Measurements from ENCODE around the gene RTTN.

GRCh38 chr18:70135604-70136003 lies 69.9 kb downstream of the RTTN start:
- TF ChIP-seq, protein P1, sequence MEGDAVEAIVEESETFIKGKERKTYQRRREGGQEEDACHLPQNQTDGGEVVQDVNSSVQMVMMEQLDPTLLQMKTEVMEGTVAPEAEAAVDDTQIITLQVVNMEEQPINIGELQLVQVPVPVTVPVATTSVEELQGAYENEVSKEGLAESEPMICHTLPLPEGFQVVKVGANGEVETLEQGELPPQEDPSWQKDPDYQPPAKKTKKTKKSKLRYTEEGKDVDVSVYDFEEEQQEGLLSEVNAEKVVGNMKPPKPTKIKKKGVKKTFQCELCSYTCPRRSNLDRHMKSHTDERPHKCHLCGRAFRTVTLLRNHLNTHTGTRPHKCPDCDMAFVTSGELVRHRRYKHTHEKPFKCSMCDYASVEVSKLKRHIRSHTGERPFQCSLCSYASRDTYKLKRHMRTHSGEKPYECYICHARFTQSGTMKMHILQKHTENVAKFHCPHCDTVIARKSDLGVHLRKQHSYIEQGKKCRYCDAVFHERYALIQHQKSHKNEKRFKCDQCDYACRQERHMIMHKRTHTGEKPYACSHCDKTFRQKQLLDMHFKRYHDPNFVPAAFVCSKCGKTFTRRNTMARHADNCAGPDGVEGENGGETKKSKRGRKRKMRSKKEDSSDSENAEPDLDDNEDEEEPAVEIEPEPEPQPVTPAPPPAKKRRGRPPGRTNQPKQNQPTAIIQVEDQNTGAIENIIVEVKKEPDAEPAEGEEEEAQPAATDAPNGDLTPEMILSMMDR (IDR thresholded peaks at IDR 0.05; ENCODE audit: borderline replicate concordance, extremely low read depth, low read length, poor library complexity, severe bottlenecking), result no peak
- no peak for TF ChIP-seq EZH2 (IDR thresholded peaks at IDR 0.05; ENCODE audit: borderline replicate concordance, low read depth, low read length, severe bottlenecking)
